Activated CD4-positive, alpha-beta T cell treated with anti-CD3 and anti-CD28 coated beads, Interleukin-10, Interleukin-2, amounts not matched to agents 100 ng/mL and 50 ng/mL, durations not matched to agents 16 hours and 8 hours (primary cell): ENCODE data around the gene KAZALD1.

Experiments
- DNase-seq: peaks from one replicate; pipeline ENCODE4 v3.0.0-alpha.2; 2020

Gene KAZALD1

DNA sequence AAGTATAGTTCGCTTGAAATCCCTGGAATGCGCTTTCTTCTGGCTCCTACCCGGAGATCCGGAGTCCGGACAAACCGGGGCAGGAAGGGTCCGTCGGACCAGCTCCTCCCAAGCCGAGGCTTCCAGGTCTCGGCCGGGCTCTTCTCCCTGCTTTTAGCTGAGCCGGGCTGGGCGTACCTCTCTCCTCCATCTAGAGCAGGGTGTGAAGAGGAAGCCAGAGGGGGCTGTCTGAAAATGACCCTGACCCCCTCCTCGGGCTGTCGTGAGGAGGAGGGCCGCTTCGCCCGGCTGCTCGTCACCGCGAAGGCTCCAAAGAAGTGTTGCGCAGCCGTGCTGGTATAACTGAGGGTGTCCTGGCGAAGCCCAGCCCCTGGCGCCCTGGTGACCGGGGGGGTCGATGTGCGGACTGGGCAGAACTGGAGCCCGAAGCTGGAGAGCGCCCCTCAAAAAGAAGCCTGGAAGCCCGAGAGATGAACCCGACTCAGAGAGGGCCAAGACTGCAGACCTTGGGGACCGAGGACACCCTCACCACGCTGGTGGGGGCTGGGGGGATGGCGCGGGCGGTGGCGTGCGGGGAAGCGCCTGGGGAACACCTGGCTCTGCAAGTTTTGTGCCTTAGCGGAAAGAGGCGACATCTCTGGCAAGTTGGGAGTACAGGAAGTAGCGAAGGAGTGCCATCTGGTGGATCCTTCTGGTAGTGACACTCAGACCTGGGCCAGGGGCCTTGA, 5.7 kb downstream of the KAZALD1 start:
- DNase-seq, result peak; percentile 86

DNA sequence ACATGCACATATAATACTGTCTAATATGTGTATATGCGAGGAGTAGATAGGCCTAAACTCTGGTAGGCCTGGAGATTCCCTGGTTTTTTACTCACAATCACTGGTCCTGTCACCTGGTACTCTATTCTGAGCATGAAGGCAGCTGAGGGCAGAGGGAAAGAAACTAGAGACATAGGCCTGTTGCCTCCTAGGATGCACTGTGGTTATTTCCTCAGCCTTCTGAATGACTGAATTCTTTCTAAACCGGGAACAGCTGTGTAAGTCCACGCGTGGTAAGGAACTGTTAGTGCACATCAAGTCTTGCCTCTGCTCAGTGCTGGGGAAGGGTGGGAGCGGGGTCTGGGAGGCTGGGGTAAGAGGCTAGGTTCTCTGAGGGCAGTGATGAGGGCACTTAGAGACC, 7.7 kb downstream of the KAZALD1 start:
- no peak for DNase-seq

DNA sequence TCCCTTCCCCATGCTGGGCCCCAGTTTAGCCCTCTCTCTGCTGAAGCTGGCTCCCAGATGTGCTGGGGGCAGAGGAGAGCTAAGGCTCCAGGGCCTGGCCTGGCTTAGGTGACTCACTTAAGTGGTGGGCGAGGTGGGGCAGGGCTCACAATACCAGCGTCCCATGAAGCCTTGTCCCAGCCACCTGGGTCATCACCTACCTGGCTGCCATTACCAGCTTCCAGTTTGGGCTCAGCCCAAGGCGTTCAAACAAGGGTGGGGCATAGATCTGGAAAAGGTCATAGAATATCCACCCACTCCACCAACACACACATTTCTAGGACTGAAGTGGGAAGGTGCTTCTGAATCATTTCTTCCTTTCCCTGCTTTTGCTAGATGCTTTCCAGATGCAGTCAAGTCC, 8.3 kb downstream of the KAZALD1 start:
- DNase-seq, result no peak

DNA sequence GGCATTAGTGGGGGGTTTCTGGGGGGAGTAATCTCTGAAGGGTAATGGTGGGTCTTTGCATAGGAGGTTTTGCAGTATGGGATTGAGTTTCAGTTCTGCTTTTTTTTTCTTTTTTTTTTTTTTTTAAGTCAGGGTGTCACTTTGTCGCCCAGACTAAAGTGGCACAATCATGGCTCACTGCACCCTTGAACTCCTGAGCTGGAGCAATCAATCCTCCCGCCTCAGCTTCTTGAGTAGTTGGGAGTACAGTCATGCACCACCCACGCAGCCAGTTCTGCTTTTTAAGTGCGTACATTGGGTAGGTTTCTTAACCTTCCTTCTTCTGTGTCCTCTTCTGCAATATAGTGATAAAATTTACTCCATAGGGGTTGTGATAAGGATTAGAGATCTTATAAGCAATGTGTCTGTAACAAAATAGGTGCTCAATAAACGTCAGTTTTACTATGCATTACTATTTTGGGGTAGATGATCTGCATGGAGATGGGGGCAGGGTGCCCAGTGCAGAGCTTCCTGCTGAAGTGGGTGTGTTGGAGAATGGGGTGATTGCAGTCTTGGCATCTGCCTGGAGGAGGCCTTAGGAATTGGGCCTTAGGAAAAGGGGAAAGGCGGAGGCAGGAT, 9.6 kb downstream of the KAZALD1 start:
- DNase-seq, result no peak

DNA sequence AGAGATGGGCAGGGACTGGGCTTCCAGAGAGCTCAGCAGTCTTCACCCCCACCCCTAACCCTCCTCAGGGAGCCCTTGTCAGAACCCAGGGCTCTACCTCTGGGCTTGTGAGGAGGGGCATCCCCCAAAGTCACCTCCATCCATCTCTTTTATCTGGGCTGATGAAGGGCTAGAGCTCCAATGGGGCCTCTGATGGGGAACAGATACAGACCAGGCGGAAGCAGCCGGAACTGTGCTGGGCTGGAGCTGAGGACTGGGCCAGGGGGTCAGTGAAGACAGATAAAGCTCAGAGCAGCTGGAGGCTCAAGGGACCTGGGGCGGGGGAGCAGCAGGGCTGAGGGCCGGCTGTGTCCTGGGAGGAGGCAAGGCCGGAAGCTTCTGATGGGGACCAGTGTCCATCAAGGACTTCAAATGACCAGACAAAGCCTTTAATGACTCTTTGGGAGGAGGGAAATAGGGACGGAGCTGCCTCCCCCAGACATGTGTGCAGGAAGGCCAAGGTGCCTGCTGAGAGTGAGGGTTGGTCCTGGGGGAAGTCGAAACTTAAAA, 10.2 kb downstream of the KAZALD1 start:
- DNase-seq, result no peak

DNA sequence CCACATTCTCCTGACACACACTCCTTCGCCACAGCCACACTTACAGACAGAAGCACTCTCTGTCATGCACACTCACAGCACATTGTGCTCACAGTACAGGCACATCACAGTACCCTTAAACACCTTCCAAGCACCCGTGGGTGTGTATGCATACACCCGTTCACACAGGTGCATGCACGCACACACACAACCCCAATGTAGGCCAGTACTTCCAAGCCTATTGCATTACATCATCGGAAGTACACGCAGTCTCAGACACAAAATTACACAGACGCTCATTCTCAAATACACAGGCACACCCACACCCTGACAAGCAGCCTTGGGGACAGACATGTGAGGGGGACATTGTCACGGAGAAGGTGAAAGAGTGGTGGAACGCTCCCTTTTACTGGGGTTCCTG, 11.1 kb downstream of the KAZALD1 start:
- no peak for DNase-seq

DNA sequence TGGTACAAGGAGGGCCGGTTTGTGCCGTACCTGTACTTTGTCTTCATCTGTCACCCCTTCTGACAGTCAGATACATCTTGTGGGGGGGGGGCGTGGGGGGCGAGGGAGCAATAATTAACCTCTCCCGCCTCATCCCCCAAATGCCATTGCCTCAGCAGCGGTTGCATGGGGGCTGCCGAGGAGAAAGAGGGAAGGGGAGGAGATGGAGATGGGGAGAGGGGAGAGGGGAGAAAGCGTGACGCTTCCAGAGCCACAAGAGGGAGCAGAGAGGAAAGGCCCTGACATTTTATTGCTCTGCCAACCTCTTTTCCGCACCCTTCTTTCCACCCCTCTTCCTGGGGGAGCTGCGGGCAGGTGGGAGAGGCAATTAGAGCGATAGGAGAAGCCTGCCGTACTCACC, 11.8 kb downstream of the KAZALD1 start:
- DNase-seq, result no peak

DNA sequence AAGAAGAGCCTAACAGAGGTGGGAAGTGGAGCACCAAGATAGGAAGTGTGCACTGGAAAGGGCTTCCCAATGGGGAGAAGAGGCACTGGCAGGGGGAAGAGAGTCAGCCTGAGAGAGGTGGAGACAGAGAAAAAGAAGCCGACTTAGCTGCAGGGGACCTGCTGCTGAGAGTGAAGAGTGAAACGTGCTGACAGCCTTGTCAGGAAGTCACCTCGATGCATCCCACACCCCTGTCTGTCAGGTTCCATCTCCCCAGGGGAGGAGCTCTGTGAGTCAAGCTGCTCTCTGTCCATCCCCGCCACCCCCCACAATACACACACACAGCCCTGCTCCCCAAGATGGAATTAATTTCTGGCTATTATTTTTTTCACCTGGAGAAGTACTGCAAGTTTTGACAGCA, 14.0 kb downstream of the KAZALD1 start:
- no peak for DNase-seq

DNA sequence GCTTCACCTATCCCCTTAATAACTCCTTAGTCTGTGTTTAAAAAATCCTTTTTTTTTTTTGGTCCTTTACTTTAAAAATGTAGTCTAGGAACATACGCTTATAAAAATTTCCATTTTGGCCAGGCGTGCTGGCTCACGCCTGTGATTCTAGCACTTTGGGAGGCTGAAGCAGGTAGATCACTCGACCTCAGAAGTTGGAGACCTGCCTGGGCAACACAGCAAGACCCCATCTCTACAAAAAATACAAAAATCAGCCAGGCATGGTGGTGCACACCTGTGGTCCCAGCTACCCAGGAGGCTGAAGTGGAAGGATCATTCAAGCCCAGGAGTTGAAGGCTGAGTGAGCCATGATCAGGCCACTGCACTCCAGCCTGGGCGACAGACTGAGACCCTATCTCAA, 14.8 kb downstream of the KAZALD1 start:
- DNase-seq, result no peak

DNA sequence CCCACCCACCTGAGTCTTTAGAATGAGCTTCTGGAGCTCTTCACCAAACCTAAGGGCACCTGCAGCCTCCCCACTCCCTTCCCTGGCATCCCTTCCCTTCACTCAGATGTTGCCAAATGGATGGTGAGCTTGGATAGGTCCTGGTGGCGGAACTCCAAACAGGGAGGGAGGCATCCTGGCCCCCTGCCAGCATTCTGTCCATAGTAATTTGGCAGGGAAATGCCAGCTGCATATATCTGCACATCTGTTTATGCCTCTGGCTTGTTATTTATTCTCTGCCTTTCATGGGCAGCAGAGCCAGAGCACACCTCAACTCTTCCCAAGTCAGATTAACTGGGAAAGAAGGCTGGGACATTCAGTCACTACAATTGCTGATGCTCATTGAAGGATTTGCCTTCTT, 18.1 kb downstream of the KAZALD1 start:
- no peak for DNase-seq

DNA sequence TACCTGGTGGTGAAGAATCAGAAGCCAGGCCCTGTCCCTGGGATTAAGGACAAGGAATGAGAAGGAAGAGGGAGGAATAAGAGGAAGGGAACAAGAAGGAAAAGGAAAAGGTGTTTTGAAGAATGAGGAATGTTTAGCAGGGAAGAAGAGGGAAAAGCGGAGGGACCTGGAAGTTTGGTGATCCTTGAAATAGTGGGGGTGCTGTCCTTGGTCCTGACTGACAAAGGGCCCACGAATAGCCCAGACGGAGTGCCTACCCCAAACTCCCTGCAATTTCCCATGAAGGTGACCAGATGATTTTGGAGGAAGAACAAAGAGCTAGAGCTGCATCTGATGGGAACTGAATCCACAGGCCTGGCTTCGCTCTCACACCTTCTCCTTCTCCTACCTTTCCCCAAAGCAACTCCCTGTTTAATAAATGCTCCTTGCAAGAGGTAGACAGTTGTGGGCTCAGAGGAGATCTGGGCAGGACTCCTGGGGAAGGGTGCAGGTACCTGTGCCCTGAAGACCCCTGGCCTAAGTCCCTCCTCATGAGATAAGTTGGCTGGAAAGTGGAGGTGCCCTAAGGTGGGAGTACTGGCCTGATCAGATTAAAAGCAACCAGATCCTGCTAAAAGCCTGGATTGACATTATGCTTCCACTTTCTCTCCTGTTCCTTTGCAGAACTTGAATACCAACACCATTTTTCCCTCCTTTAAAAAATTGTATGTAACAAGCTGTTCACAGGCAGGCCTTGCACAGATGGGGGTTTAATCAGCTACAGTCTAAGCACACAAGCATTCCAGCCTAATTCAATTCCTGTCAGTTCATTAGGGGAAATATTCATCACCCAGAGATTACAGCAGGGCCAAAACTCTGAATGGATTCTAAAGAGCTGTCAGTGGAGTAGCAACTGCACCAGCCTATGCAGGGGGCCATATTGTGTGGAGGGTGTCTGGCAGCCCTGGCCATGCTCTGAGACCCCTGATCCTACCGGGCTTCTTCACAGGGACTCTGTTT, 19.4 kb downstream of the KAZALD1 start:
- no peak for DNase-seq

DNA sequence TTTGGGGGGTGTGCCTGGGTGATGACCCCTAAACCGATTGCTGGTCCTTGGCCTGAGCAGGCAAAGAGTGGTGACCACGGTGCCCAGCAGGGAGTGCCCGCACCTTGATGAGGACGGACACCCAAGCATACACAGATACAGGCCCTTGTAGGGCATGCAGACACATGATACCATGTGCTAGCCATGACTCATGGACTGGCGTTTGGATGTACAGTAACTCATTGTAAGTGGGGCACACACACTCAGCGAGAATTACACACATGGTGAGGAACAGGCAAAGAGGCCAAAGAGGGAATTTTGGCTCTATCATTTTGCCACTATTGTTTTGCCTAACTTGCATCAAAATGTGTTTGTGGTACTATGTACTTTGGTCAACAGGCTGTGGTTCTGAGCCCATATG, 24.1 kb downstream of the KAZALD1 start:
- no peak for DNase-seq

DNA sequence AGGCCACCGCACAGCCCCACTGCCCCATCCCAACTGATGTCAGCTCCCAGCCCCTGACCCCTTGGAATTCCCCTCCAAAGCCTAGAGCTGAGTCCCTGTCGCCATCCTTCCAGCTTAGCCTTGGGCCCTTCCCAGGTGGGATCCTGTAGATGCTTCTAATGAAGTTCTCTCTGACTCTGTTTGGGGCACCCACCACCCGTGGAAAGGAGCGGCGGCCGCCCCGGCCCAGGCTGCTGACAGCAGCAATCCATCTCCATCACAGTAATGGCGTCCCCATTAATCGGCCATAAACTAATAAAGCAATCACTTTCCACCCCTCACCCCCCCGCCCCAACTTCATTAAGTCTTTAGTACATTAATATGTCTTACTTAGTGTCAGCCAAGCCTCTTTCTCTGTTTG, 25.6 kb downstream of the KAZALD1 start:
- no peak for DNase-seq

DNA sequence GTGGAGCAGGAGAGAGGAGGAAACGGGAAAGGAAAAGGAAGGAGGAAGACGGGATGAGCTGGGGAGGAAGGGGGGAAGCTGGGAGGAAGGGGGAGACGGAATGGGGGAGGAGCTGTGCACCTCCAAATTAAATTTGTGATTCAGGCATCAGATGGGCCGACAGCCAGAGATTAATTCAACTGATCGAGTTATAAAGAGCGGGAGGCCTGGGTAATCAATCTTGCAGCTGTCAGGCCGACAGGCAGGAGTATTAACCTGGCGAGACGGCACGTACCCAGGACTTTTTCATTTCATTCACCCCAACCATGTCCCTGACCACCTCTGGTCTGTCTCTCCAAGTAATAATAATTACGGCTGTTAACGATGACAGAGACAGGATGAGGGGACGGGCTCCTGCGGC, 26.2 kb downstream of the KAZALD1 start:
- no peak for DNase-seq

DNA sequence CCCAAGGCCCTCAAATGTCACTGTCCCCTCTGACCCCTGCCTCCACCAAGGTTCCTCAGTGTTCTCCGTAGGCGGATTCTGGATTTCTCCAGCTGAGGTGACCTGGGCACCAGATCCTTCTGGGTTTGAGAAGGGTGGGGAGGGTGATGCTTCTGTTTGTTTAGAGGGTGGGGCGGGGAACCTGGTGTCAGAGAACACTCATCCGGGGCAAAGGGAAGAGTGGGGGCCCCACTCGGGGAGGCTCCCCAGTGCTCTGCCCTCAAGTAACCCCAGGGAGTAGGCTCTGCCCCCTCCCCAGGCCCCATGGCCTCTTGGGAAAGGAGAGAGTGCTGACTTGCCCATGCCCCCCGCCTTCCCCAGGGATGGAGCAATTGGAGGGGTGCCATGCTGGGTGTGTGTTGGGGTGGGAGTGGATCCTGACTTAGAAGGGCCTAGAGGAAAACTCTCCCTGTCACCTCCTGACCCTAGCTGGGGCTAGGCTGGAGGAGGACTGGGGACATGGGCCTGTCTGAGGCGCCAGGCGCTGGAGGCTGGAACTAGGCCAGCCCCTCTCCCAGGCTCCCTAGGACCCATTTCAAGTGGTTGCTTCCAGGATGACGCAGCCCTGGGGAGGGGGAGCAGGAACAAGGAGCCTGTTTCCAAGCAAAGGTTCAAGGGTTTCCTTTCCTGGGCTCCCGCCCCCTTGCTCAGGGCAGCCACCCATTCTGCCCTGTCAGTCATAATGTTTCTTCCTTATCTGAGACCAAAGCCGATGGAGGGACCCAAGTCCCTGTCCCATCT, 27.9 kb downstream of the KAZALD1 start:
- no peak for DNase-seq

DNA sequence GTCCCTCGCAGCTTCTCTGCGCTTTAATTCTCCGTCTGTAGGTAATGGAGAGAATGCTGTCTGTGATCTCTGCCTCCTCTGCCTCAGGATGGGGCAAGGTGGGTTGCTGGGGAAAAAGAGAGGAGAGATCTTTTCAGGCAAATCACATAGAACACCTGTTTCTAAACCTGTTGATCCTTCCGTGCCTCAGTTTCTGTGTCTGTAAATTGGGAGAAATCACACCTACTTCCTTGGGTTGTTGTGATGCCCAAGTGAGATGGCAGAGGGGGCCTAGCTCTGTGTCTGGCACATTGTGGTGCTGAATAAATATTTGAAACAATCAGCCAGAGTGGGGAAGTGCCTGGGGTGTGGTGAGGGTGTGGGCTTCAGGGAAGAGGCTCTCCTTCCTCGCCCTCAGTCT, 28.8 kb downstream of the KAZALD1 start:
- DNase-seq, result no peak

DNA sequence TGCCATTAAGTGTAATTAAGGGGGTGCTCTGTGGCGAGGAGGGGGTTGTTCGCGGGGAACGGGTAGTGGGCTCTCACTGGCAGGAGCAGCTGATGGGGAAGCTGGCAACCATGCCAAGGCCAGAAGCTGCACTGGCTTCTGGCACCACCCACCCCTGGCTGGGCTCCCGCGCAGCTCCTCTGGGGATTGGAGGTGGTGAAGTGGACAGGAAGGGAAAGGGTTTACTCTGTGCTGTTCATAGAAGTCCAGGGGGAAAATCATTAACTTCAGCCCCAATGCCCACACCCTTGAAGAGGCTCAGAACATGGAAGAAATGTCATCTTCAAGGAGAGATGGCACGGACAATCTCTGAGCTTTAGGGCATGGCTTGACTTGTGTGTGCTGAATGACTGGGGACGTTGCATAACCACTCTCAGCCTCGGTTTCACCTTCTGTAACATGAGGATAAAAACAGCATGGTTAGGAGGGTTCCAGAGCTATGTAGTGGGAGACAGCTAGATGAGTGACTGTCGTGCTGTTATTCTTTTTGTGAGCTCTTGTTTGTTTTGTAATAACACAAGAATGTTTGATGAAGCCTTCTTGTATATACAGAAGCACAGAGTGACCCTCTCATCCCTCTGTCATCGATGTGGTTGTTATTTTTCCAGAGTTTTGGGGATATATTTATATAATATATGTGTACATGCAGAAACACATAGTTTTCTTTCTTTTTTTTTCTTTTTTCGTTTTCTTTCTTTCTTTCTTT, 29.9 kb downstream of the KAZALD1 start:
- DNase-seq, result no peak

DNA sequence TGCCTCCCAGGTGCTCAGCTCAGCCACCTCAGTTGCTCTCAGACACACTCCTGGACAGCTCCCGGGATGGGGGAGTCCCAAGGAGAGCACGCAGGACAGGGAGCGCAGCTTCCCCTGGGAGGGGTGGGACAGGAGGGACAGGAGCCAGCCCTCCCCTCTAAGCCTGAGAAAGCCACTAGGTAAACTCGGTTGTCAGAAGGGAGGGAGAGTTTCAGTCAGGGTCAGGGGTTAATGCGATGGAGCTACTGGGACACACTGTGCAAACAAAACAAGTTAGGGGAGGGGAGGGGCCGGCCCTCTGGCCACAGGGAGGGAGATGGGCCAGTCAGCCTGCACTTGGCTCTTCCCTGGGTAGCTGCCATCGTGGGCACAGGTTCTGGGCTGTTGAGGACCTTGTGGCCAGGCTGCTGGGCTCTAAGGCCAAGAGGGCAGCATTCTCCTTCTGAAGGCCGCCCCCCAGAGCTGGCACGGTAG, 31.1 kb downstream of the KAZALD1 start:
- no peak for DNase-seq

DNA sequence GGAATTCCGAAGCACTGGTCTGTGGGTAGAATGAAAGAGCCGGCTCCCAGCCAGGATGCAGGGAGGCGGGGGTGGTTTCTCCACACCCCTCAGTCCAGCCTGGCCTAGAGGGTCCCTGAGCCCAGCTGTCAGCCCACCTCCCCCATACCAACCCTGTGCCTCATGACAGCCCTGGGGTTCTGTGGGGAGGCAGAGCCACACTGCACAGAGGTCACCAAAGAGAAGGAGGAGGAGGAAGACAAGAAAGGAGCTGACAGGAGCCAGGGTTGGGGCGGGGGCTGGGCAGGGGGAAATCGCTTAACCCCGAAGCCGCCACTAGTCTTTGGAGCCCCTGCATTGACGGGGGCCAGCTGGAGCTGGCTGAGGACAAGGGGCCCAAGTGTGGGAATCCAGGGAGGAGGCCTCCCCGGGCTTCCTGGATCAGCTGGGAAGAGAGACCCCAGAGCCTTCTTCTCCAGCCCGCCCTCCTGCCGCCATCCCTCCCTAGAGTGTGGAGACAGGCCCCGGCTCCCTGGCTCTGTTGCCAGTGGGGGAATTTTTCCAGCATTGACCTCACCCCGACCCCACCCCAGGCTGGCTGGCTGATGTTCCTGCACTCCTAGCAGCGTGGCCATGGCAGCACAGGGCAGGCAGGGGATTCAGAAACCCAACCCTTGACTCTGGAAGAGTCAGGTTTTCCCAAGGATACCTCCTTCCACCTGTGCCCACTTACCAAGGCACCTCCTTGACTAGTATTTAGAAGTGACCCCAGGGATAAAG, 32.5 kb downstream of the KAZALD1 start:
- no peak for DNase-seq

DNA sequence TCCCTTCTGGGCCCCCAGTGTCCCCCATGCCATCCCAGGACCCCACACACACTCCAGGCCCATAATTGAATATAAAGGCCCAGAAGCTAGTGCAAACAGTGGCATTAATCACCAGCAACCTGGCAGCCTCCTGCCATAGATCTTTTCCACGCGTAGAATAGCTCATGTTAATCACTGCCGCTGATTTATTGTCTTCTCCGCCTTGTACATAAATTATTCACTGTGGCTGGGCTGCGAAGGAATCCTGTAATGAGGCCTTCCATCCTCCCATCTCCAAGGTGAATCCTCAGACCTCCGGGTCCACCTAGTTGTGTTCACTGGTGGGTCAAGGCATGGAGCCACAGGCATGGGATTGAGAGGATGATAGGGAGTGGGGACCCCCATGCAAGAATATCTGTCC, 33.2 kb downstream of the KAZALD1 start:
- DNase-seq, result no peak
